IMR-90 (cell line): ENCODE measurements around the gene MAP10. TPM values are rescaled to one million over a fixed set of nuclear protein-coding genes. Genes with fewer than 3 reads are reported as not detected.

ENCODE experiments used
- ATAC-seq: fragments of 200-7000 bp; cut with Tn5 transposase; 2 replicates; pipeline ENCODE4 v1.9.1; 2020; ENCODE audit warnings: low read depth, mild to moderate bottlenecking, moderate library complexity
- BruUV-seq: library from RNA; stranded (reverse); fragments of 400-500 nt; replicated peaks from 2 replicates; lab custom pipeline; 2021; lab: Mats Ljungman, UMichigan
- CTCF ChIA-PET: fragments of 300-600 bp; formaldehyde crosslinking; extraction: SDS; loops from one replicate; lab custom pipeline; 2021; ENCODE audit warnings: antibody characterized with exemption; lab: Yijun Ruan, JAX
- POLR2A ChIA-PET: fragments of 300-600 bp; sonication (Branson Sonifier 250); formaldehyde crosslinking; loops from one replicate; lab custom pipeline; 2022; ENCODE audit warnings: antibody characterized with exemption; ENCODE audit not compliant: unreplicated experiment; lab: Charles Lee
- DNase-seq: peaks from one replicate; pipeline ENCODE4 v3.0.0; 2013
- H2AFZ ChIP-seq: replicated peaks from 2 replicates; pipeline ENCODE3; 2013; ENCODE audit warnings: low read length, mild to moderate bottlenecking; ENCODE audit not compliant: poor library complexity
- H2AK5ac ChIP-seq: 2 replicates; pipeline ENCODE4 v1.6.1; 2013; ENCODE audit warnings: low read depth, low read length, inconsistent platforms
- H2AK9ac ChIP-seq: replicated peaks from 2 replicates; pipeline ENCODE3; 2013; ENCODE audit warnings: mild to moderate bottlenecking, low read depth, low read length, moderate library complexity; ENCODE audit not compliant: poor library complexity
- H2BK120ac ChIP-seq: 2 replicates; pipeline ENCODE4 v1.6.1; 2013; ENCODE audit warnings: low read depth, low read length, inconsistent platforms
- H2BK15ac ChIP-seq: 3 replicates; pipeline ENCODE4 v1.6.1; 2013; ENCODE audit warnings: low read depth, low read length, inconsistent platforms
- H2BK20ac ChIP-seq: 2 replicates; pipeline ENCODE4 v1.6.1; 2013; ENCODE audit warnings: low read depth, mild to moderate bottlenecking, inconsistent platforms, low read length, moderate library complexity
- H2BK5ac ChIP-seq: 2 replicates; pipeline ENCODE4 v1.6.1; 2013; ENCODE audit warnings: mild to moderate bottlenecking, low read depth, low read length, inconsistent platforms; ENCODE audit not compliant: poor library complexity, severe bottlenecking
- H3K14ac ChIP-seq: replicated peaks from 2 replicates; pipeline ENCODE4 v1.6.1; 2013; ENCODE audit warnings: low read depth, low read length, inconsistent platforms
- H3K18ac ChIP-seq: 2 replicates; pipeline ENCODE4 v1.6.1; 2013; ENCODE audit warnings: low read depth, low read length, control low read depth
- H3K23ac ChIP-seq: 2 replicates; pipeline ENCODE4 v1.6.1; 2013; ENCODE audit warnings: low read depth, low read length, inconsistent platforms
- H3K27ac ChIP-seq: 2 replicates; pipeline ENCODE4 v1.5.1; 2013; ENCODE audit warnings: mild to moderate bottlenecking, control low read depth, low read length; ENCODE audit not compliant: insufficient read depth
- H3K27me3 ChIP-seq: 2 replicates; pipeline ENCODE4 v1.6.1; 2013; ENCODE audit warnings: low read length; ENCODE audit not compliant: control insufficient read depth, insufficient read depth
- H3K36me3 ChIP-seq: 2 replicates; pipeline ENCODE4 v1.6.1; 2013; ENCODE audit warnings: low read length, mixed read lengths; ENCODE audit not compliant: control insufficient read depth, insufficient read depth
- H3K4ac ChIP-seq: 2 replicates; pipeline ENCODE4 v1.6.1; 2013; ENCODE audit warnings: low read depth, low read length, inconsistent platforms
- H3K4me1 ChIP-seq: 2 replicates; pipeline ENCODE4 v1.6.1; 2013; ENCODE audit warnings: low read length, mixed read lengths; ENCODE audit not compliant: control insufficient read depth, insufficient read depth
- H3K4me2 ChIP-seq: 2 replicates; pipeline ENCODE4 v1.6.1; 2013; ENCODE audit warnings: low read depth, mild to moderate bottlenecking, control low read depth, low read length, moderate library complexity
- H3K4me3 ChIP-seq: 2 replicates; pipeline ENCODE4 v1.5.1; 2013; ENCODE audit warnings: low read depth, mild to moderate bottlenecking, control low read depth, low read length, moderate library complexity; ENCODE audit not compliant: insufficient read depth
- H3K56ac ChIP-seq: 2 replicates; pipeline ENCODE4 v1.6.1; 2013; ENCODE audit warnings: low read length, inconsistent platforms; ENCODE audit not compliant: insufficient read depth; ENCODE audit errors: extremely low read depth
- H3K79me1 ChIP-seq, 2 experiments: 2 replicates each; pipeline ENCODE4 v1.6.1; 2013; ENCODE audit warnings: low read length in 2 of 2, inconsistent platforms in 1 of 2, low read depth in 1 of 2
- H3K9ac ChIP-seq: 2 replicates; pipeline ENCODE4 v1.6.1; 2013; ENCODE audit warnings: low read depth, low read length, control low read depth
- H3K9me1 ChIP-seq: 2 replicates; pipeline ENCODE4 v1.6.1; 2013; ENCODE audit warnings: low read length, inconsistent platforms; ENCODE audit not compliant: insufficient read depth
- H3K9me3 ChIP-seq: 2 replicates; pipeline ENCODE4 v1.6.1; 2013; ENCODE audit warnings: low read length; ENCODE audit not compliant: control insufficient read depth, insufficient read depth
- H4K20me1 ChIP-seq: 2 replicates; pipeline ENCODE4 v1.6.1; 2013; ENCODE audit warnings: low read length, inconsistent platforms; ENCODE audit not compliant: insufficient read depth
- H4K5ac ChIP-seq: 2 replicates; pipeline ENCODE4 v1.6.1; 2013; ENCODE audit warnings: mild to moderate bottlenecking, low read depth, low read length, control low read depth
- H4K8ac ChIP-seq, 2 experiments: 2 replicates each; pipeline ENCODE4 v1.6.1; 2013; ENCODE audit warnings: low read depth in 2 of 2, low read length in 2 of 2, control low read depth in 1 of 2, inconsistent platforms in 1 of 2
- H4K91ac ChIP-seq: 2 replicates; pipeline ENCODE4 v1.6.1; 2013; ENCODE audit warnings: low read depth, low read length, inconsistent platforms; ENCODE audit not compliant: insufficient read depth
- BHLHE40 ChIP-seq: fragments of 150-350 bp; IDR thresholded peaks from 2 replicates; pipeline ENCODE4 v1.6.1; 2016; ENCODE audit warnings: mild to moderate bottlenecking, low read depth, low read length
- CHD1 ChIP-seq: IDR thresholded peaks from 2 replicates; pipeline ENCODE4 v1.6.1; 2012; ENCODE audit warnings: low read depth, low read length, improper control_type of control experiment
- FOS ChIP-seq: fragments of 150-350 bp; IDR thresholded peaks from 2 replicates; pipeline ENCODE4 v1.6.1; 2016; ENCODE audit warnings: low read depth, low read length
- POLR2A ChIP-seq: IDR thresholded peaks from 2 replicates; pipeline ENCODE4 v1.6.1; 2012; ENCODE audit warnings: mild to moderate bottlenecking, low read depth, low read length
- WGBS, 2 experiments: methylation state at CpG; one replicate each; pipeline versions ENCODE4 v1.1.5 to v1.1.7; 2013; ENCODE audit warnings: missing lambda C conversion rate in 2 of 2; ENCODE audit not compliant: insufficient read length in 1 of 2; ENCODE audit errors: extremely low coverage in 2 of 2; 5-methylcytosine and 5-hydroxymethylcytosine counted together
- dilution Hi-C: fragments of 300-500 bp; cut with HindIII; formaldehyde crosslinking; loops from one replicate; pipeline ENCODE4 v1.14.3; 2018; ENCODE audit warnings: low sequenced_read_pairs; ENCODE audit not compliant: unreplicated experiment
- in situ Hi-C: fragments of 300-500 bp; cut with MboI; formaldehyde crosslinking; loops from 3 replicates; pipeline ENCODE4 v1.14.3; 2019; ENCODE audit warnings: low sequenced_read_pairs, inconsistent platforms, mixed read lengths
- intact Hi-C: fragments of 100-400 bp; cut with micrococcal nuclease; formaldehyde crosslinking; loops from 2 replicates; pipeline ENCODE4 v1.10.0; 2022
- polyA plus RNA-seq, 3 experiments: library from polyadenylated mRNA; depleted of rRNA; stranded (reverse); fragments of >200 nt; gene quantifications; 2 replicates each; pipeline ENCODE4 v1.2.3, GENCODE V29; 2012; ENCODE audit warnings: low replicate concordance in 1 of 3
- total RNA-seq: library from RNA; depleted of rRNA; stranded (reverse); fragments of >200 nt; gene quantifications from 2 replicates; pipeline ENCODE4 v1.2.3, GENCODE V29; 2012

Gene MAP10
- total and polyA plus RNA-seq, 2 of the 4 experiments (the other 2 are of a cell fraction) = 1.0 to 1.1 TPM

GRCh38 chr1:232795497-232796053 is 9.6 kb upstream of the MAP10 start:
- H2BK5ac ChIP-seq = no peak overlapping the region
- H4K5ac ChIP-seq = no peak overlapping the region
- H2AFZ ChIP-seq = no peak overlapping the region
- H2BK15ac ChIP-seq = no peak overlapping the region
- no peaks in the 10 kb centered on the region for H3K27me3 ChIP-seq
- no peaks in the 10 kb centered on the region for H3K79me1 ChIP-seq
- dilution Hi-C loops = no loop called here
- no peak overlapping the region for H3K9ac ChIP-seq
- H3K27ac ChIP-seq = no peak overlapping the region
- H4K91ac ChIP-seq = no peak overlapping the region
- H4K20me1 ChIP-seq = no peaks in the 10 kb centered on the region
- no peak overlapping the region for H3K18ac ChIP-seq
- H3K9me3 ChIP-seq = no peaks in the 10 kb centered on the region
- H3K36me3 ChIP-seq = no peaks in the 10 kb centered on the region
- H3K9me1 ChIP-seq = peaks cover 4% of the 10 kb centered on the region
- no peak overlapping the region for H3K4me2 ChIP-seq
- no peak for TF ChIP-seq POLR2A
- no peak for TF ChIP-seq CHD1
- TF ChIP-seq BHLHE40 = no peak
- no peak for TF ChIP-seq FOS
- H2AK9ac ChIP-seq = no peak overlapping the region
- no peak overlapping the region for H3K14ac ChIP-seq
- BruUV-seq = no TSS peak
- peak; percentile 8 for DNase-seq
- no peak overlapping the region for H3K23ac ChIP-seq
- H3K4ac ChIP-seq = no peak overlapping the region
- no peak overlapping the region for H2BK20ac ChIP-seq
- in situ Hi-C loops = no loop called here
- intact Hi-C loops = no loop called here
- no peak for ATAC-seq
- peaks cover 4% of the 10 kb centered on the region for H3K4me1 ChIP-seq
- H2BK120ac ChIP-seq = no peak overlapping the region
- WGBS, 2 experiments = no CpG with 5 or more reads among the region's 3 CpGs
- ChIA-PET CTCF (no interaction called here), POLR2A (no interaction called here)
- H3K4me3 ChIP-seq = no peak overlapping the region
- H2AK5ac ChIP-seq = no peak overlapping the region
- no peak overlapping the region for H3K56ac ChIP-seq
- no peak overlapping the region for H4K8ac ChIP-seq
